Suprapubic skin (tissue), 3 donors: ENCODE results near the gene SLC16A12.

Experiments used
- EP300 ChIP-seq: sonication (generic); formaldehyde crosslinking; IDR thresholded peaks from one replicate; pipeline ENCODE4 v1.6.1; 2017; ENCODE audit warnings: antibody characterized with exemption
- POLR2A ChIP-seq, 2 donors: fragments of 450-650 bp; IDR thresholded peaks; one replicate each; pipeline ENCODE4 v1.6.1; 2017; ENCODE audit warnings: antibody characterized with exemption in 2 of 2, mild to moderate bottlenecking in 2 of 2, moderate library complexity in 2 of 2
- TF ChIP-seq, protein P1 (sequence below), 2 donors: fragments of 200-600 bp in 1 of 2; fragments of 450-650 bp in 1 of 2; sonication (generic) in 1 of 2; IDR thresholded peaks; one replicate each; pipeline ENCODE4 v1.5.1; 2016 to 2019; ENCODE audit warnings: antibody characterized with exemption in 2 of 2, mild to moderate bottlenecking in 1 of 2, moderate library complexity in 1 of 2

GRCh38 chr10:89426230-89426868 lies 109.0 kb downstream of the SLC16A12 start:
- TF ChIP-seq EP300 (no peak), POLR2A (IDR thresholded peaks at IDR 0.05) (no peak)
- TF ChIP-seq, protein P1, sequence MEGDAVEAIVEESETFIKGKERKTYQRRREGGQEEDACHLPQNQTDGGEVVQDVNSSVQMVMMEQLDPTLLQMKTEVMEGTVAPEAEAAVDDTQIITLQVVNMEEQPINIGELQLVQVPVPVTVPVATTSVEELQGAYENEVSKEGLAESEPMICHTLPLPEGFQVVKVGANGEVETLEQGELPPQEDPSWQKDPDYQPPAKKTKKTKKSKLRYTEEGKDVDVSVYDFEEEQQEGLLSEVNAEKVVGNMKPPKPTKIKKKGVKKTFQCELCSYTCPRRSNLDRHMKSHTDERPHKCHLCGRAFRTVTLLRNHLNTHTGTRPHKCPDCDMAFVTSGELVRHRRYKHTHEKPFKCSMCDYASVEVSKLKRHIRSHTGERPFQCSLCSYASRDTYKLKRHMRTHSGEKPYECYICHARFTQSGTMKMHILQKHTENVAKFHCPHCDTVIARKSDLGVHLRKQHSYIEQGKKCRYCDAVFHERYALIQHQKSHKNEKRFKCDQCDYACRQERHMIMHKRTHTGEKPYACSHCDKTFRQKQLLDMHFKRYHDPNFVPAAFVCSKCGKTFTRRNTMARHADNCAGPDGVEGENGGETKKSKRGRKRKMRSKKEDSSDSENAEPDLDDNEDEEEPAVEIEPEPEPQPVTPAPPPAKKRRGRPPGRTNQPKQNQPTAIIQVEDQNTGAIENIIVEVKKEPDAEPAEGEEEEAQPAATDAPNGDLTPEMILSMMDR (IDR thresholded peaks at IDR 0.05), result peak; percentile 75 to 83
